Measurements from ENCODE around the gene PTCD3. TPM values are rescaled to one million over a fixed set of nuclear protein-coding genes. Genes with fewer than 3 reads are reported as not detected.

The PTCD3 gene
- total RNA-seq, 3 donors from 2014 or later: 70.1 to 126 (median 99.1) TPM

GRCh38 chr2:86097913-86098312 is 8.1 kb upstream of the PTCD3 start:
- H3K4me1 ChIP-seq: no peaks in the 10 kb centered on the region
- no peak overlapping the region for H3K27ac ChIP-seq
- DNase-seq (ENCODE audit: low spot score in 2 of 2): no peak
- H3K4me3 ChIP-seq: no peak overlapping the region
- H3K27me3 ChIP-seq: no peaks in the 10 kb centered on the region
- TF ChIP-seq POLR2A (IDR thresholded peaks at IDR 0.05) (no peak), CTCF (IDR thresholded peaks at IDR 0.05) (no peak), POLR2AphosphoS5 (IDR thresholded peaks at IDR 0.05) (no peak)
- peaks cover 7% of the 10 kb centered on the region for H3K36me3 ChIP-seq
- intact Hi-C loops (cut with DNase I; ENCODE audit: low total_unique reads): no loop called here
- H3K9me3 ChIP-seq: no peaks in the 10 kb centered on the region

- peaks cover 7% of the 10 kb centered on the region for H3K36me3 ChIP-seq
- no peak for TF ChIP-seq CTCF (IDR thresholded peaks at IDR 0.05)
- no peak for TF ChIP-seq POLR2AphosphoS5 (IDR thresholded peaks at IDR 0.05)
- no peak for TF ChIP-seq POLR2A (IDR thresholded peaks at IDR 0.05)
- no peak for DNase-seq (ENCODE audit: low spot score in 2 of 2)
- no peaks in the 10 kb centered on the region for H3K9me3 ChIP-seq
- no peak overlapping the region for H3K27ac ChIP-seq
- intact Hi-C loops (cut with DNase I; ENCODE audit: low total_unique reads): no loop called here
- no peaks in the 10 kb centered on the region for H3K27me3 ChIP-seq
- peaks cover 3 to 6% of the 10 kb centered on the region in 2 donors for H3K4me1 ChIP-seq
- no peak overlapping the region for H3K4me3 ChIP-seq
Observed at GRCh38 chr2:86102157-86102556, 3.9 kb upstream of the PTCD3 start.

DNA sequence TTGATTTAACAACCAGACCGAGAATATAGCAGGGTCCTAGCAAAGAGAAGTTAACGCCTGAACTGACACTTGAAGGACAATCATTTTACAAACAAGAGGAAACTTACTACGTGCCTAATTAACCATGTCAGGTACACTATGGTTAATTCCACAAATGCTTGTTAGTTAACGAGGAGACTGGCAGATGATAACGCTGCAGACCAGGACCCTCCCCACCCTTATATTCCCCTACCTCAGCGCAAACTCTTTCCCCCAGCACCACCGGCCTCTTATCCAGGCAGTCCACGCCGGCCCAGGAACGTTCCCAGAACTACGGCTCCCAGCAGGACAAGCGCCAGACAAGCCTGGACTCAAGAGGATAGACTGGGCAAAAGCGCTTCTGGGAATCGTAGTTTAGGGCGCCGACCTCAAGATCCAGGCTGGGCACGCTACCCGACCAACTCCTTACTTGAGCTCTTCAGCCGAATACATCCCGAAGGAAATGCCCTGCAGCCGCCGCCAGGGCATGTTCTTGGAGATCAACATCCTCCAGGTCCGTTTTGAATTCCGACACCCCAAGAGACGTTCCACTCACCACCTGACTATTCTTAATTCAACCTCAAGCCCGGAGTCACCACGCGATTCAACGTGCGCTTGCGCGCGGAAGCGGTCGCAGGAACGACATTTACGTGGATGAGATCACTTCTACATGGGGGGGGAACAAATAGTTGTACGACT is 625 bp upstream of the PTCD3 start, which contains the start of gene POLR1A:
TSS of gene POLR1A (minus strand) at position 635 of the 717 bp plus-strand sequence. CDS start at position 525, 110 bp downstream.
- intact Hi-C loops (cut with DNase I; ENCODE audit: low total_unique reads): no loop called here
- Histone ChIP-seq H3K4me1 (peaks cover 4 to 6% of the 10 kb centered on the region in 2 donors), H3K9me3 (no peaks in the 10 kb centered on the region), H3K27me3 (no peaks in the 10 kb centered on the region), H3K36me3 (no peaks in the 10 kb centered on the region), H3K4me3 (peak within 1 kb of the TSS; percentile 87 to 91 (median 88)), H3K27ac (peak within 1 kb of the TSS; percentile 85 to 87)
- TF ChIP-seq POLR2AphosphoS5 (IDR thresholded peaks at IDR 0.05) (no peak), CTCF (IDR thresholded peaks at IDR 0.05) (peak in 1 of 3 donors; percentile 32)
- peak; percentile 87 to 91 for DNase-seq (ENCODE audit: low spot score in 2 of 2)

GRCh38 chr2:86107031-86107430 is 996 bp downstream of the PTCD3 start:
- Histone ChIP-seq H3K4me3 (peak overlapping the region; percentile 87 to 91 (median 88)), H3K9me3 (no peaks in the 10 kb centered on the region), H3K36me3 (no peaks in the 10 kb centered on the region), H3K27ac (no peak overlapping the region), H3K4me1 (peaks cover 4 to 6% of the 10 kb centered on the region in 2 donors), H3K27me3 (no peaks in the 10 kb centered on the region)
- intact Hi-C loops (cut with DNase I; ENCODE audit: low total_unique reads): no loop called here
- TF ChIP-seq POLR2A (IDR thresholded peaks at IDR 0.05) (no peak), POLR2AphosphoS5 (IDR thresholded peaks at IDR 0.05) (no peak), CTCF (IDR thresholded peaks at IDR 0.05) (no peak)
- no peak for DNase-seq (ENCODE audit: low spot score in 2 of 2)

- Histone ChIP-seq H3K27me3 (no peaks in the 10 kb centered on the region), H3K27ac (no peak overlapping the region), H3K4me1 (no peaks in the 10 kb centered on the region), H3K4me3 (no peak overlapping the region), H3K9me3 (no peaks in the 10 kb centered on the region), H3K36me3 (peaks cover 8% of the 10 kb centered on the region)
- TF ChIP-seq CTCF (IDR thresholded peaks at IDR 0.05): no peak
- no peak for TF ChIP-seq POLR2AphosphoS5 (IDR thresholded peaks at IDR 0.05)
- TF ChIP-seq POLR2A (IDR thresholded peaks at IDR 0.05): no peak
- no peak for DNase-seq (ENCODE audit: low spot score in 2 of 2)
- intact Hi-C loops (cut with DNase I; ENCODE audit: low total_unique reads): no loop called here
Observed at GRCh38 chr2:86118130-86118529, 12.1 kb downstream of the PTCD3 start.

Data from breast epithelium (tissue), 4 donors.